Activated T-cell treated with anti-CD3 and anti-CD28 coated beads, Interleukin-2, amount 50 U/mL, for 72 hours (primary cell): Measurements from ENCODE around the gene MPST. TPM values are rescaled to one million over a fixed set of nuclear protein-coding genes. Genes with fewer than 3 reads are reported as not detected.

Experiments
- ATAC-seq, 2 donors: fragments of 150-1000 bp; cut with Tn5 transposase; replicated peaks in 1 of 2; 2 replicates each; pipeline ENCODE4 v1.10.0; 2021; ENCODE audit warnings: moderate library complexity in 2 of 2, mild to moderate bottlenecking in 1 of 2
- DNase-seq, 2 donors: peaks; one replicate each; pipeline ENCODE4 v3.0.0; 2021 to 2022; ENCODE audit warnings: mixed read lengths in 1 of 2
- H3K27ac Mint-ChIP-seq: one replicate; pipeline ENCODE4 v1.8.0; 2022; ENCODE audit warnings: mild to moderate bottlenecking, moderate library complexity, mixed read lengths
- H3K27me3 Mint-ChIP-seq: one replicate; pipeline ENCODE4 v1.8.0; 2022; ENCODE audit warnings: low read depth, mixed read lengths
- H3K36me3 Mint-ChIP-seq, 2 donors: one replicate each; pipeline ENCODE4 v1.8.0; 2022; ENCODE audit warnings: mixed read lengths in 2 of 2, mild to moderate bottlenecking in 1 of 2; ENCODE audit not compliant: insufficient read depth in 2 of 2
- H3K4me1 Mint-ChIP-seq: one replicate; pipeline ENCODE4 v1.8.0; 2022; ENCODE audit warnings: low read depth, mixed read lengths
- H3K4me3 Mint-ChIP-seq, 2 donors: one replicate each; pipeline ENCODE4 v1.8.0; 2022; ENCODE audit warnings: mild to moderate bottlenecking in 2 of 2, mixed read lengths in 2 of 2, moderate library complexity in 2 of 2
- H3K9me3 Mint-ChIP-seq, 2 donors: one replicate each; pipeline ENCODE4 v1.8.0; 2022; ENCODE audit warnings: mixed read lengths in 2 of 2
- total RNA-seq, 2 donors: library from RNA; stranded (reverse); gene quantifications; one replicate each; pipeline ENCODE4 v1.2.3, GENCODE V29; 2022

Gene MPST
- total RNA-seq, 2 donors from 2014 or later = 14.2 to 28.1 TPM

DNA sequence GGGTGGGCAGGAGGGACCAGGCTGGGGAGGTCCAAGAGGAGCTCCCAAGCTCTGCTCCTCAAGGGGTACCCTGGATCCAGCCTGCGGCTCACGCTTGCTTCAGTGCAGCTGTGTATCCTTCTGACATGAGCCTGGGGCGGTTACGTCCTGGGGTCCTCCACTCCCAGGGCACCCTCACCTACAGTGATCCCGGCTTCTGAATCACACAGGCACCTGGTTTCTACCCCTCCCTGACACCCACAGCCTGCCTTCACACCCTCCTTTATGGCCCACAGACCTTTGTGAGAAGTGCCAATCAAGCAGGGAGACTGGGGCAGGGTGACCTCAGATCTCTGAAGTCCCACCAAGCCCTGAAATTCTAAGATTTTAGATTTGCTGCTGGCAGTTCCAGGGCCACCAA is 1.5 kb downstream of the MPST start:
- Mint-ChIP-seq H3K4me3 (no peak overlapping the region), H3K27me3 (peaks cover 12% of the 10 kb centered on the region), H3K9me3 (no peaks in the 10 kb centered on the region), H3K36me3 (no peaks in the 10 kb centered on the region), H3K4me1 (peaks cover 10% of the 10 kb centered on the region), H3K27ac (no peak overlapping the region)
- ATAC-seq (no peak), DNase-seq (no peak)

DNA sequence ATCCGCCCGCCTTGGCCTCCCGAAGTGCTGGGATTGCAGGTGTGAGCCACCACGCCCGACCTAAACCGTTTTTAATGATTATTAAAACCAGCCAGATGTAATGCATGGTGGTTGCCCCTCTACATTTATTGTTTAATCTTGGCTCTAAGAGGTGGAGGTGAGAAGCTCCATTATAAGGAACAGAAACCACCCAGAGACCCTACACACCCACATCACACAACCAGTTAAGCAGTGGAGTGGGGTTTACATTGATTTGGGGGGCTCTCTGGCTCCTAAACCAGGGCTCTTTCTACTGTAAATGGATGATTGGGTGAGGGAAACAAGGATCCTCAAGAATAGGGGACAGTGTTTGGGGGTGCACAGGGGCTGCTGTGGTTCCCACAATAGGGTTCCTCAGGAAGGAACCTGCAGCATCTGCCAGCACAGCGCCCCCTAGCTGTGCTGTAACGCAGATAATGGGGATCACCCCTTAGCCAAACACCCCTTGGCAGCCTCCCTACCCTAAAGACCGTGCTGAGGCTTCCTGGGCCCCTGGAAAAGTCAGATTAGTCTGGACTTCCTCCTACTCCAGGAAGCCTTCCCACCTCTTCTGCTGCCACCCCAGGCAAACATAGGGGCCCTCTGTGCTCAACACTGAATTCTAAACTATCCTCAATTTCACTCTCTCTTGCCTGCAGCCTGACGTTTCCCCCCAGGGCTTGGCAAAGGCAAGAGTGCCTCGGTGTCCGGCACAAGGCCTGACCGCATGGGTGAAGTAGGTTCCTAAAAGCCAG is 2.4 kb downstream of the MPST start:
- peaks cover 12% of the 10 kb centered on the region for H3K27me3 Mint-ChIP-seq
- no peak overlapping the region for H3K27ac Mint-ChIP-seq
- H3K36me3 Mint-ChIP-seq = no peaks in the 10 kb centered on the region
- peak; percentile 29 to 35 for ATAC-seq
- no peaks in the 10 kb centered on the region for H3K9me3 Mint-ChIP-seq
- H3K4me1 Mint-ChIP-seq = peaks cover 10% of the 10 kb centered on the region
- H3K4me3 Mint-ChIP-seq = peak overlapping the region in 1 of 2 donors; percentile 58
- peak; percentile 56 to 61 for DNase-seq

GRCh38 chr22:37022483-37023337 is 3.2 kb downstream of the MPST start:
- Mint-ChIP-seq H3K4me3 (no peak overlapping the region), H3K27ac (no peak overlapping the region), H3K9me3 (no peaks in the 10 kb centered on the region), H3K36me3 (no peaks in the 10 kb centered on the region), H3K27me3 (peaks cover 12% of the 10 kb centered on the region), H3K4me1 (peaks cover 10% of the 10 kb centered on the region)
- ATAC-seq (no peak), DNase-seq (no peak)

DNA sequence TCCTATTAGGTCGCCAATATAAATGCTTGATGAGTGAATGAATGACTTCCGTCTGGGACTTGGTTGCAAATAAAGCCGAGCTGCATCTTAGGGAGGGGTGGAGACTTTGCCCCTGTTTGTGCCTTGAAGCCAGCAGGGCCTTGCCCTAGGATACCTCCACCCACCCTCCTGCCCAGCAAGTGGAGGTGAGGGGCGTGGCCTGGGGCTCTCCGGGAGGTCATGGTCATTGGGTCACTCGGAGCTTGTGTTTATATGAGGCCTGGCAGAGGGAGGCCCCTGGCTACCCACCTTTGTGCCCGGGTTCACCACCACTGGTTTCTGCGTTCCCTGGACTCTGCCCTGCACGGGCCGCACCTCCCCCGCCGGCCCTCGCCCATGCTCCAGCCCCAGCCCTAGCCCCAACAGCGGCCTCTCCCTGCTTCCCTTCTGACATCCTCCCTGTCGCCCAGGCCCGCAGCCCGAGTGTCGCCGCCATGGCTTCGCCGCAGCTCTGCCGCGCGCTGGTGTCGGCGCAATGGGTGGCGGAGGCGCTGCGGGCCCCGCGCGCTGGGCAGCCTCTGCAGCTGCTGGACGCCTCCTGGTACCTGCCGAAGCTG is 4.3 kb downstream of the MPST start:
- H3K4me1 Mint-ChIP-seq = peaks cover 10% of the 10 kb centered on the region
- H3K27ac Mint-ChIP-seq = no peak overlapping the region
- no peak overlapping the region for H3K4me3 Mint-ChIP-seq
- DNase-seq = no peak
- peaks cover 7% of the 10 kb centered on the region for H3K27me3 Mint-ChIP-seq
- no peaks in the 10 kb centered on the region for H3K36me3 Mint-ChIP-seq
- no peaks in the 10 kb centered on the region for H3K9me3 Mint-ChIP-seq
- no peak for ATAC-seq

GRCh38 chr22:37024339-37025157 is 5.0 kb downstream of the MPST start:
- Mint-ChIP-seq H3K9me3 (no peaks in the 10 kb centered on the region), H3K27ac (no peak overlapping the region), H3K27me3 (peaks cover 7% of the 10 kb centered on the region), H3K36me3 (no peaks in the 10 kb centered on the region), H3K4me1 (peaks cover 10% of the 10 kb centered on the region), H3K4me3 (no peak overlapping the region)
- DNase-seq = no peak
- no peak for ATAC-seq

- no peak overlapping the region for H3K4me3 Mint-ChIP-seq
- H3K27me3 Mint-ChIP-seq = peaks cover 7% of the 10 kb centered on the region
- ATAC-seq = no peak
- H3K4me1 Mint-ChIP-seq = peaks cover 8% of the 10 kb centered on the region
- H3K9me3 Mint-ChIP-seq = no peaks in the 10 kb centered on the region
- no peak overlapping the region for H3K27ac Mint-ChIP-seq
- DNase-seq = no peak
- no peaks in the 10 kb centered on the region for H3K36me3 Mint-ChIP-seq
Observed at GRCh38 chr22:37025500-37026070, 6.0 kb downstream of the MPST start.

DNA sequence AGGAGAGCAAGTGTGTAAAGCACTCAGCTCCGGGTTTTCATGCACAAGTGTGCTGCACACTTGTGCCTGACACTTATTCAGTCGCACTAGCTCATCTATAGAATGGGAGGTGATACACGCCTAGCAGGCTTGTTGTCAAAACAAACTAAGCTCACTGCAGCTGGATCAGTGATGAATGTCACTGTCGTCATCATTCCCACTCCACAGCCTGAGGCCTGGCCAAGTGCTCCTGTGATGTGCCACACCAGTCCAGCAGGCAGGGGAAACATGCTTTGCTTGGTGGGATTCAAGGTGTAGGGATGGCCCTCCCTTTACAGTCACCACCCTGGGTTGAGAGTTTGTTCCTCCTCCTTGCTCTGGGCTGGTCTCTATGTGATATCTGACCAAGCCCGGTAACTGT is 6.8 kb downstream of the MPST start:
- DNase-seq (no peak), ATAC-seq (no peak)
- H3K4me3 Mint-ChIP-seq = no peak overlapping the region
- no peaks in the 10 kb centered on the region for H3K36me3 Mint-ChIP-seq
- no peak overlapping the region for H3K27ac Mint-ChIP-seq
- H3K27me3 Mint-ChIP-seq = peaks cover 7% of the 10 kb centered on the region
- no peaks in the 10 kb centered on the region for H3K9me3 Mint-ChIP-seq
- H3K4me1 Mint-ChIP-seq = peaks cover 6% of the 10 kb centered on the region

GRCh38 chr22:37027556-37027955 is 8.0 kb downstream of the MPST start:
- no peak for ATAC-seq
- Mint-ChIP-seq H3K4me1 (no peaks in the 10 kb centered on the region), H3K36me3 (no peaks in the 10 kb centered on the region), H3K9me3 (no peaks in the 10 kb centered on the region), H3K4me3 (no peak overlapping the region), H3K27ac (no peak overlapping the region), H3K27me3 (no peaks in the 10 kb centered on the region)
- DNase-seq = no peak

- DNase-seq (no peak), ATAC-seq (no peak)
- no peaks in the 10 kb centered on the region for H3K36me3 Mint-ChIP-seq
- H3K4me3 Mint-ChIP-seq = no peak overlapping the region
- no peak overlapping the region for H3K27ac Mint-ChIP-seq
- H3K27me3 Mint-ChIP-seq = no peaks in the 10 kb centered on the region
- no peaks in the 10 kb centered on the region for H3K9me3 Mint-ChIP-seq
- no peaks in the 10 kb centered on the region for H3K4me1 Mint-ChIP-seq
Observed at GRCh38 chr22:37028692-37029674, 9.4 kb downstream of the MPST start.

DNA sequence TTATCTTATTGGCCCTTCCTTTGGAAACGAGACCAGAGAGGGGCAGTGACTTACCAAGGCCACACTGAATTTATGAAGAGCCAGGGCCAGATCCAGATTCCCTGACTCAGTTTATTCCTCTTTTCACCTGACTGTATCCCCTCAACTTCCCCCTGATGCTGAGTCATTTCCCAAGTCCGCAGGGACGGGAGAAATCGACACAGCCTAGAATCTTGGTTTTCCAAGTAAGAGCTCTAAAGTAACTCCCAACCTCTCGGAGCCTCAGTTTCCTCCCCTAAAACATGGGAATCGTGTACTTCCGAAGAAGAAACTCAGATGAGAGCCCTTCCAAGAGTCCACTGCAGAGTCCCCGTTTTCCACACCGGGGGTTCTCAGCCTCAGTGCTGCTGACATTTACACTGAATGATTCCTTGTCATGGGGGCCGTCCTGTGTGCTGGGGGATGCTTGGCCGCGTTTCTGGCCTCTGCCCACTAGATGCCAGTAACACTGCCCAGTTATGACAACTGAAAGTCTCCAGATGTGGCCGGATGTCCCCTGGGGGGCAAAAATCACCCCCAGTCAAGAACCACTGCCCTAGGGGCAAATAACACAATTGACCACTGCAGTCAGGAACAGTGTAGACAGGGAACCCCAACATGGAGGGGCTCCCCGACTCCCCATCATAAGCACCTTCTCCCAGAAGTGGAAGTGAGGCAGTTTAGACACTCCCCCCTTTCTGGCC is 11.2 kb downstream of the MPST start:
- DNase-seq (no peak), ATAC-seq (no peak)
- Mint-ChIP-seq H3K27me3 (peaks cover 11% of the 10 kb centered on the region), H3K4me3 (no peak overlapping the region), H3K36me3 (no peaks in the 10 kb centered on the region), H3K27ac (no peak overlapping the region), H3K4me1 (no peaks in the 10 kb centered on the region), H3K9me3 (no peaks in the 10 kb centered on the region)

DNA sequence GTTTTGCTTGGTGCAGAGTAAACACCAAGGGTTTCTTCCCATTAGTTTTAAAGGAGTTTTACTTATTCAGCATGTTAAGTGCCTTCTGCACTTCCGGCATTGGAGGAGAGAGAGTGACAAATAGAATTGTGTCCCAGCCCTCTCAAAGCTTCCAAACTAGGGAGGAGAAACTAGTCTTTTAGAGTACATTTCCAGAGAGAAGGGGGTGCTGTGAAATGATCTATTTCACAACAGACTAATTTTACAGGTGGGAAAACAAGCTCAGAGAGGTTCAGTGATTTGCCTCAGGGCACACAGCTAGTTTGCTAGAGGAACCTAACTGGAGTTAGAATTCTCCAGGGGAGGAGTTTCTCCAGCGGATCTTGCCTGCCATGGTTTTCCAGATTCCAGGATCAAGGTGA is 12.6 kb downstream of the MPST start:
- H3K36me3 Mint-ChIP-seq = no peaks in the 10 kb centered on the region
- ATAC-seq (no peak), DNase-seq (no peak)
- no peak overlapping the region for H3K4me3 Mint-ChIP-seq
- no peak overlapping the region for H3K27ac Mint-ChIP-seq
- no peaks in the 10 kb centered on the region for H3K4me1 Mint-ChIP-seq
- H3K9me3 Mint-ChIP-seq = no peaks in the 10 kb centered on the region
- H3K27me3 Mint-ChIP-seq = peaks cover 15% of the 10 kb centered on the region
